Stimulated activated CD8-positive, alpha-beta memory T cell treated with anti-CD3 and anti-CD28 coated beads, Interleukin-15, amount 100 ng/mL, for 48 hours (primary cell): ENCODE measurements around the gene CAST.
"Not testable (repeated sequence)": the region's sequence is repeated elsewhere in the genome, so short reads cannot be mapped to it uniquely, and the experiment has no call there.

Source experiments
- DNase-seq, 2 donors: peaks; one replicate each; pipeline ENCODE4 v3.0.0-alpha.2; 2020; ENCODE audit warnings: low read depth in 2 of 2

Gene CAST

GRCh38 chr5:96780626-96781025, 118.5 kb downstream of the CAST start:
- DNase-seq: no peak

- no peak for DNase-seq
Observed at GRCh38 chr5:96781031-96781971, 119.1 kb downstream of the CAST start.

DNA sequence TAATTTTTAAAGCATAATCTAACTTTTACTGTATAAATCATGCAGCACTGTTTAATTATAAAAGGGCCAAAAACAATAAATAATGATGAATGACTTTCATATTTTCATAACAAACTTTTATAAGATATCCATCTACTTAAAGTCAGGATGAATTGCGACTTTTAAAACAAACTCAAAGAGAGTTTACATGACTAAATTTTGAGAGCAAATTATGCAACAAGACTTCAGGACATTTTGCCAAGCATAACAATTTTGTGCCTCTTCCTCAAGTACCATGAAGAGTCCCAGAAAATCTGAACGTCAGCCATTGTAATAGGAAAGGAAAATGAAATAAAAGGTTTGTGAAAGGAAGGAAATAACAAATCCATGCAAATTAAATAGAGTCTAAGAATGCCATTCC, 121.2 kb downstream of the CAST start:
- no peak for DNase-seq

- no peak for DNase-seq
Observed at GRCh38 chr5:96785326-96786109, 123.3 kb downstream of the CAST start.

GRCh38 chr5:96788112-96788749, 126.1 kb downstream of the CAST start:
- DNase-seq: no peak

GRCh38 chr5:96789794-96790330, 127.7 kb downstream of the CAST start:
- no peak for DNase-seq

- no peak for DNase-seq
Observed at GRCh38 chr5:96790961-96791504, 128.9 kb downstream of the CAST start.

DNA sequence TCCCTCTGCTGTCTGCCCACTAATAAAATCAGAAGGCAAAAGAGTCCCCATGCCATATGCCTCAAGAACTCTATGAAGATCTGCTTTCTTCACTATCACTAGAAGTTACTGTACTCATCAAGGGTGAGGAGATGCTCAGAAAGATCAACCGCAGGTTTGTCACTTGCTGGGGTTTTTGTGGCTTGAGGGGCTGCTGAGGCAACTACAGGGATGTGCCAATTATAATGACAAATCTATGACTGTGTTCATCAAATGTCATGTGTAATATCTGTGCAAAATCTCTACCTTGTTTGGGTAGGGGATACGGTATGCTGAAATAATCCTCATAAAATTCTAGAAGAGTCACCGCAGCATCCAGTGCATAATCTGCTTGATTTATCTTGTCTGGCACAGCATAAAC, 132.6 kb downstream of the CAST start:
- DNase-seq: peak; percentile 61 to 67

DNA sequence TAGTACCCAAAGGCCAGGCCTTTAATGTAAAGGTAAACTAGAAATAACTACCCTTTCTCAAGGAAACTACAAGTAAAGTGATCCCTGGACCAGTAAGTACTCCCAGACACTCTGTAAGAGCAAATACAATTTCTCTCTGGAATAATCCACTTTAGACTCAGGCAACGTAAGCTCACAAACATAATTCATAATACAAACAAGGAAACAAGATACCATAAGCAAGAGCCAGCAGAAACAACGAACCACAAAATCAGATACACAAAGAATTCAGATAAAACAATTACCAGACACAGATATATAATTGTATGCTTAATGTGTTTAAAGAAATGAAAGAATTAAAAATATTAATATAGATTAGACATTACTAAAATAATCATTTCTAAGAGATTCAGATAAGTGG, 133.4 kb downstream of the CAST start:
- DNase-seq: no peak

GRCh38 chr5:96796434-96796833, 134.3 kb downstream of the CAST start:
- no peak for DNase-seq

- not testable (repeated sequence) for DNase-seq
Observed at GRCh38 chr5:96801718-96802117, 139.5 kb downstream of the CAST start.

GRCh38 chr5:96807075-96807654, 145.0 kb downstream of the CAST start:
- peak in 1 of 2 donors; percentile 21 for DNase-seq

- DNase-seq: no peak
Observed at GRCh38 chr5:96808541-96808828, 146.3 kb downstream of the CAST start.

- DNase-seq: no peak
Observed at GRCh38 chr5:96808868-96809558, 146.8 kb downstream of the CAST start.

DNA sequence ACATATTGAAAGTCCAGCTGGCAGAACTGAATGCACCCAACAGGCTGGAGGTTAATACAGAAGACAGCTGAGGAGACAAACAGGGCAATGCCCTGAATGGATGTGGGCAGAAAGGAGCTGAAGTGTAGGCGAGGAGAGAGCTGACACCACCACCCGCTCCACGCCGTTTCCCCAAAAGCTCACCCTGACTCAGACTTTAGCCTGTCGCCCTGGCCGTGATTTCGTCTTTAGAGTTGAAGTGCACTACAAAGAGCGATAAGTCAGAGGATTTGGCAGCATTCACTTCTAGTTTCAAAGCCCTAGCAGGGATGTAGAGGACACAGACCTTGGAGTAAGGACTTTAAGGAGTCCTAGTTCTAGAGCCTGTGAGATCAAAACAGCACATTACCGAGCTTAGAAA, 147.7 kb downstream of the CAST start:
- no peak for DNase-seq

DNA sequence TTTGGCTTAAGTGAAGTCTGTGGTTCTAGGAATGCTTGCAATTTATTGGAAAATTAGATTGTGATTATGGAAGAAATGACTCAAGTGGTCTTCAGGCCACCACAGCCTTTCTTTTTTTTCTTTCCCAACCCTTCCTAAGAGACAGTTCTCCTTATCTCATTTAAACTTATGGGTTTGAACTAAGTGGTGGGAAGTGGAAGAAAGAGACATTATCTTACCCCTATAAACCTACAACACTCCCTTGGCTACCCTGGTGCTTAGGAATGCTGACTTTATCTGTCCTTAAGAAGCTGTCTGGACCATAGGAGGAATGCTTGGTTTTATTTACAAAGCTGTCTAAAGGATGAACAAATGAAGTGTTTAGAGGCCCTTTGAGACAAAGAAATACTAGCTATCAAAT, 150.7 kb downstream of the CAST start:
- no peak for DNase-seq

DNA sequence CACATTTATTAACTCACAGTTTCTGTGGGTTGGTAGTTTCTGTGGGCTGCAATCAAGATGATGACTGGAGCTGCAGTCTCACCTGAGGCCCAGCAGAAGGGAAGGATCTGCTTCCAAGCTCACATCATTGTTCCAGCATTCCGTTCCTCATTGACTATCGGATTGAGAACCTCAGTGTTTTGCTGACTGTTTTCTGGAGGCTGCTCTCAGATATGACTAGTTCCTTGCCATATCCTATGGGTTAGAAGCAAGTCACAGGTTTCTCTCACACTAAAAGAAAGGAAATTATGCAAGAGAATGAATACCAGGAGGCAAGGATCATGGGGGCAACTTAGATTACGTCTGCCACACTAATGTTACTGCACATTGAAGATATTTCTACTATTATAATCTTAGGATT, 151.9 kb downstream of the CAST start:
- no peak for DNase-seq

- peak; percentile 12 to 36 for DNase-seq
Observed at GRCh38 chr5:96816411-96816939, 154.3 kb downstream of the CAST start.

GRCh38 chr5:96816991-96817390, 154.8 kb downstream of the CAST start:
- DNase-seq: no peak

GRCh38 chr5:96817506-96817905, 155.3 kb downstream of the CAST start:
- no peak for DNase-seq
